K562 (cell line): ENCODE data around the gene TULP4. TPM values are rescaled to one million over a fixed set of nuclear protein-coding genes. Genes with fewer than 3 reads are reported as not detected.

Source experiments
- ATAC-seq: fragments of 200-7000 bp; cut with Tn5 transposase; 3 replicates; pipeline ENCODE4 v1.9.1; 2020; ENCODE audit warnings: moderate library complexity
- BruUV-seq: library from RNA; stranded (reverse); fragments of 400-500 nt; replicated peaks from 2 replicates; lab custom pipeline; 2021; lab: Mats Ljungman, UMichigan
- CTCF ChIA-PET: fragments of 300-600 bp; formaldehyde crosslinking; extraction: SDS; loops from one replicate; lab custom pipeline; 2021; ENCODE audit warnings: low intra/inter-chr PET ratio; lab: Yijun Ruan, JAX
- POLR2A ChIA-PET: fragments of 300-600, 350-650 bp; sonication (Branson Sonifier 250); formaldehyde crosslinking; extraction: SDS; loops from one replicate; lab custom pipeline; 2021; ENCODE audit warnings: antibody characterized with exemption, inconsistent platforms; lab: Yijun Ruan, JAX
- DNase-seq, 4 experiments: peaks; one replicate each; pipeline versions ENCODE4 v3.0.0 to v3.0.0-alpha.2; 2011 to 2018; ENCODE audit warnings: low spot score in 3 of 4, mixed read lengths in 3 of 4; ENCODE audit errors: extremely low read depth in 1 of 4
- FAIRE-seq: peaks from 2 replicates; lab custom pipeline; 2011; peaks lifted over from hg19 to GRCh38; lab: Jason Lieb, UNC
- H2AFZ ChIP-seq: 2 replicates; pipeline ENCODE4 v1.6.0; 2011; ENCODE audit warnings: low read depth, low read length, control low read depth, inconsistent platforms
- H3K27ac ChIP-seq: fragments of 200-600 bp; 3 replicates; pipeline ENCODE4 v1.8.0; 2011; ENCODE audit warnings: low read depth, mild to moderate bottlenecking, control low read depth, inconsistent platforms, low read length, moderate library complexity, mixed read lengths; ENCODE audit errors: extremely low read depth
- H3K27me3 ChIP-seq, 2 experiments: fragments of 300-600 bp in 1 of 2; 2 replicates in 1 of 2; 3 replicates in 1 of 2; pipeline versions ENCODE4 v1.6.0 to v1.8.0; 2011; ENCODE audit warnings: inconsistent platforms in 2 of 2, low read length in 2 of 2, mild to moderate bottlenecking in 1 of 2, mixed read lengths in 1 of 2, moderate library complexity in 1 of 2; ENCODE audit not compliant: control insufficient read depth in 2 of 2, insufficient read depth in 2 of 2
- H3K36me3 ChIP-seq: fragments of 300-600 bp; 3 replicates; pipeline ENCODE4 v1.8.0; 2011; ENCODE audit warnings: mild to moderate bottlenecking, low read length, inconsistent platforms; ENCODE audit not compliant: control insufficient read depth, insufficient read depth
- H3K4me1 ChIP-seq, 2 experiments: fragments of 200-600 bp in 1 of 2; replicated peaks in 1 of 2; 2 replicates in 1 of 2; 3 replicates in 1 of 2; pipeline versions ENCODE4 v1.5.1 to v1.8.0; 2011; ENCODE audit warnings: inconsistent platforms in 2 of 2, low read length in 2 of 2, mild to moderate bottlenecking in 1 of 2, mixed read lengths in 1 of 2, moderate library complexity in 1 of 2; ENCODE audit not compliant: control insufficient read depth in 2 of 2, insufficient read depth in 2 of 2
- H3K4me2 ChIP-seq: 2 replicates; pipeline ENCODE4 v1.6.1; 2011; ENCODE audit warnings: low read length, control low read depth, inconsistent platforms, mixed read lengths; ENCODE audit not compliant: insufficient read depth
- H3K4me3 ChIP-seq: fragments of 200-600 bp; sonication (generic), shearing (Covaris generic); 2 replicates; pipeline ENCODE4 v1.5.1; 2016; ENCODE audit warnings: control low read depth, inconsistent platforms
- H3K79me2 ChIP-seq: fragments of 200-600 bp; 3 replicates; pipeline ENCODE4 v1.8.0; 2011; ENCODE audit warnings: low read length, inconsistent platforms; ENCODE audit not compliant: control insufficient read depth, insufficient read depth
- H3K9ac ChIP-seq, 2 experiments: 2 replicates each; pipeline versions ENCODE4 v1.6.0 to v1.6.1; 2011; ENCODE audit warnings: low read depth in 2 of 2, low read length in 2 of 2, control low read depth in 1 of 2, inconsistent platforms in 1 of 2, mild to moderate bottlenecking in 1 of 2, mixed read lengths in 1 of 2; ENCODE audit not compliant: insufficient read depth in 1 of 2
- H3K9me1 ChIP-seq: one replicate; pipeline ENCODE4 v1.6.0; 2011; ENCODE audit warnings: inconsistent platforms, mild to moderate bottlenecking, low read length, moderate library complexity; ENCODE audit not compliant: control insufficient read depth, insufficient read depth
- H3K9me3 ChIP-seq: replicated peaks from 2 replicates; pipeline ENCODE4 v1.5.1; 2011; ENCODE audit warnings: low read depth, low read length, inconsistent platforms; ENCODE audit not compliant: control insufficient read depth, insufficient read depth
- H4K20me1 ChIP-seq: replicated peaks from 2 replicates; pipeline ENCODE4 v1.6.1; 2011; ENCODE audit warnings: low read length, inconsistent platforms, mixed read lengths; ENCODE audit not compliant: control insufficient read depth, insufficient read depth
- CC2D1A ChIP-seq: fragments of 450-650 bp; IDR thresholded peaks from 2 replicates; pipeline ENCODE4 v1.6.1; 2017; ENCODE audit warnings: mild to moderate bottlenecking
- GABPB2 ChIP-seq: fragments of 250-450 bp; sonication (Bioruptor Pico); conservative IDR thresholded peaks from 2 replicates; pipeline ENCODE4 v1.5.1; 2021; ENCODE audit warnings: mild to moderate bottlenecking
- GATAD2A ChIP-seq: fragments of 450-650 bp; IDR thresholded peaks from 2 replicates; pipeline ENCODE4 v1.6.1; 2017
- HCFC1 ChIP-seq: IDR thresholded peaks from 2 replicates; pipeline ENCODE4 v1.6.1; 2012; ENCODE audit warnings: low read depth, low read length, improper control_type of control experiment
- HMG20B ChIP-seq: fragments of 250-450 bp; sonication (Bioruptor Pico); IDR thresholded peaks from 2 replicates; pipeline ENCODE4 v1.5.0; 2021; ENCODE audit warnings: mild to moderate bottlenecking
- L3MBTL2 ChIP-seq: fragments of 450-650 bp; IDR thresholded peaks from 2 replicates; pipeline ENCODE4 v1.6.1; 2016; ENCODE audit warnings: mild to moderate bottlenecking, moderate library complexity
- NCOA2 ChIP-seq, 2 experiments: fragments of 450-650 bp; IDR thresholded peaks; 2 replicates each; pipeline ENCODE4 v1.6.1; 2018; ENCODE audit warnings: mild to moderate bottlenecking in 2 of 2, moderate library complexity in 1 of 2; ENCODE audit not compliant: partially characterized antibody in 2 of 2
- TAF9B ChIP-seq: fragments of 450-650 bp; IDR thresholded peaks from 2 replicates; pipeline ENCODE4 v1.6.1; 2018; ENCODE audit warnings: mild to moderate bottlenecking; ENCODE audit not compliant: partially characterized antibody
- TCF7 ChIP-seq: sonication (generic); IDR thresholded peaks from 2 replicates; pipeline ENCODE4 v1.6.1; 2016; ENCODE audit warnings: antibody characterized with exemption, borderline replicate concordance
- ZBTB40 ChIP-seq, 2 experiments: fragments of 450-650 bp in 1 of 2; sonication (generic) in 1 of 2; formaldehyde crosslinking in 1 of 2; IDR thresholded peaks; 2 replicates each; pipeline versions ENCODE4 v1.7.1 to v1.9.0; 2016 to 2022; ENCODE audit warnings: inconsistent platforms in 1 of 2, mild to moderate bottlenecking in 1 of 2, missing genetic modification reagents in 1 of 2
- ZNF217 ChIP-seq: sonication (generic); formaldehyde crosslinking; IDR thresholded peaks from 2 replicates; pipeline ENCODE4 v1.8.0; 2022; ENCODE audit warnings: mild to moderate bottlenecking, missing genetic modification reagents
- WGBS: fragments of 100-300 bp; shearing (Covaris generic); methylation state at CpG from one replicate; pipeline ENCODE4 v1.1.6; 2016; ENCODE audit warnings: low coverage, mixed read lengths; ENCODE audit not compliant: insufficient coverage; ENCODE audit errors: missing lambda C conversion rate; 5-methylcytosine and 5-hydroxymethylcytosine counted together
- in situ Hi-C: fragments of 300-500 bp; cut with MboI; formaldehyde crosslinking; loops from 4 replicates; pipeline ENCODE4 v1.15.0; 2018; ENCODE audit warnings: inconsistent platforms, mixed read lengths
- intact Hi-C: fragments of 100-400 bp; cut with micrococcal nuclease; formaldehyde crosslinking; loops from 2 replicates; pipeline ENCODE4 v1.14.2; 2022
- polyA plus RNA-seq, 8 experiments: library from polyadenylated mRNA; depleted of rRNA in 4 of 8; stranded (reverse) in 5 of 8; unstranded in 3 of 8; fragments of >200 nt; fragmentation: Nextera tagmentation in 2 of 8; fragmentation: Illumina TruSeq in 1 of 8; extraction: Ambion mirVana in 2 of 8; extraction: Trizol in 1 of 8; gene quantifications; 2 replicates each; pipeline versions ENCODE4 v1.2.1 to v1.2.3, GENCODE V29; 2011 to 2014; ENCODE audit warnings: inconsistent platforms in 1 of 8, missing spikeins in 1 of 8
- total RNA-seq, 7 experiments: library from RNA; depleted of rRNA in 6 of 7; stranded (reverse); fragments of >200 nt in 6 of 7; fragmentation: Illumina TruSeq in 2 of 7; extraction: Trizol in 2 of 7; gene quantifications; 2 replicates each; pipeline versions ENCODE4 v1.2.1 to v1.2.3, GENCODE V29; 2011 to 2021; ENCODE audit warnings: low replicate concordance in 1 of 7
- TF ChIP-seq, protein P1 (sequence below), 3 experiments: fragments of 200-800 bp in 1 of 3; sonication (Bioruptor generic) in 1 of 3; sonication (generic) in 1 of 3; formaldehyde crosslinking in 1 of 3; IDR thresholded peaks; 2 replicates each; pipeline versions ENCODE4 v1.6.1 to v1.8.0; 2016 to 2022; ENCODE audit warnings: mild to moderate bottlenecking in 2 of 3, missing compliant biosample characterization in 2 of 3, missing genetic modification characterization in 2 of 3, missing genetic modification reagents in 1 of 3

The TULP4 gene
- total and polyA plus RNA-seq, 9 of the 15 experiments (the other 6 are each of a cell fraction or from before 2014, with no cell fraction given): 1.2 to 50.4 (median 11.0) TPM

DNA sequence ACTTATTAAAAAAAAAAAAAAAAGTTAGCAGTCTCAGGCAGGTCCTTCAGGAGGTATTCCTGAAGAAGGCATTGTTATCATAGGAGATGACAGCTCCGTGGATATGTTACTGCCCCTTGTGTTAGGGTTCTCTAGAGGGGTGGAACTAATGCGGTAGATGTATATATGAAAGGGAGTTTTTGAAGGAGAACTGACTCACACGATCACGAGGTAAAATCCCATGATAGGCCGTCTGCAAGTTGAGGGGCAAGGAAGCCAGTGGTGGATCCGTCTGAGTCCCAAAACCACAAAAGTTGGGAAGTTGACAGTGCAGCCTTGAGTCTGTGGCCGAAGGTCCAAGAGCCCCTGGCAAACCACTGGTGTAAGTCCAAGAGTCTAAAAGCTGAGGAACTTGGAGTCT, 103.4 kb downstream of the TULP4 start:
- no peaks in the 10 kb centered on the region for H3K27me3 ChIP-seq
- in situ Hi-C loops (no loop called here), intact Hi-C loops (no loop called here)
- no peaks in the 10 kb centered on the region for H3K79me2 ChIP-seq
- H3K9ac ChIP-seq: no peak overlapping the region
- WGBS: 83% methylated on average over 7 of the region's 7 CpGs
- FAIRE-seq (no peak), ATAC-seq (no peak), DNase-seq (no peak)
- no TSS peak for BruUV-seq
- no peak overlapping the region for H3K4me2 ChIP-seq
- H3K9me3 ChIP-seq: no peaks in the 10 kb centered on the region
- H4K20me1 ChIP-seq: no peaks in the 10 kb centered on the region
- H3K27ac ChIP-seq: no peak overlapping the region
- peaks cover 18% of the 10 kb centered on the region; the same call in 1 of the 3 replicates for H3K36me3 ChIP-seq
- H3K4me1 ChIP-seq: no peaks in the 10 kb centered on the region
- CTCF ChIA-PET: no interaction called here
- H2AFZ ChIP-seq: no peak overlapping the region
- POLR2A ChIA-PET: no interaction called here
- no peaks in the 10 kb centered on the region for H3K9me1 ChIP-seq
- H3K4me3 ChIP-seq: no peak overlapping the region
- TF ChIP-seq TCF7: no peak
- no peak for TF ChIP-seq TAF9B
- TF ChIP-seq ZNF217 (CRISPR knock-in tag): no peak
- TF ChIP-seq HMG20B (CRISPR knock-in tag): no peak
- TF ChIP-seq HCFC1: no peak
- TF ChIP-seq, protein P1, sequence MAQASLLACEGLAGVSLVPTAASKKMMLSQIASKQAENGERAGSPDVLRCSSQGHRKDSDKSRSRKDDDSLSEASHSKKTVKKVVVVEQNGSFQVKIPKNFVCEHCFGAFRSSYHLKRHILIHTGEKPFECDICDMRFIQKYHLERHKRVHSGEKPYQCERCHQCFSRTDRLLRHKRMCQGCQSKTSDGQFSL (CRISPR knock-in tag; IDR thresholded peaks at IDR 0.05): no peak
- TF ChIP-seq, protein P1 (tag; IDR thresholded peaks at IDR 0.05): no peak
- no peak for TF ChIP-seq NCOA2 (IDR thresholded peaks at IDR 0.05; ENCODE audit: partially characterized antibody in 2 of 2)
- TF ChIP-seq ZBTB40 (IDR thresholded peaks at IDR 0.05): no peak
- no peak for TF ChIP-seq ZBTB40 (CRISPR knock-in tag; IDR thresholded peaks at IDR 0.05)
- TF ChIP-seq GATAD2A: no peak
- no peak for TF ChIP-seq CC2D1A
- no peak for TF ChIP-seq L3MBTL2
- no peak for TF ChIP-seq GABPB2 (CRISPR knock-in tag)
